RWPE1 (cell line): ENCODE data around the gene CUL7.
A peak's percentile ranks its signal among the peaks of the same experiment; 100 is the strongest.

Experiments
- CTCF ChIA-PET: fragments of 350-600 bp; sonication (Branson Sonifier 250); formaldehyde crosslinking; extraction: SDS; loops from one replicate; lab custom pipeline; 2021; lab: Yijun Ruan, JAX
- POLR2A ChIA-PET: fragments of 400-600 bp; formaldehyde crosslinking; extraction: SDS; loops from one replicate; lab custom pipeline; 2020; ENCODE audit warnings: antibody characterized with exemption; ENCODE audit not compliant: low non-redundant PET; lab: Yijun Ruan, JAX
- DNase-seq: peaks from one replicate; pipeline ENCODE4 v3.0.0; 2012; ENCODE audit warnings: low spot score
- H3K27ac ChIP-seq: fragments of 450-650 bp; 2 replicates; pipeline ENCODE4 v1.5.1; 2017
- TF ChIP-seq, protein P1 (sequence below): fragments of 450-650 bp; conservative IDR thresholded peaks from 2 replicates; pipeline ENCODE4 v1.5.1; 2017; ENCODE audit warnings: low read depth, mild to moderate bottlenecking

CUL7 gene

DNA sequence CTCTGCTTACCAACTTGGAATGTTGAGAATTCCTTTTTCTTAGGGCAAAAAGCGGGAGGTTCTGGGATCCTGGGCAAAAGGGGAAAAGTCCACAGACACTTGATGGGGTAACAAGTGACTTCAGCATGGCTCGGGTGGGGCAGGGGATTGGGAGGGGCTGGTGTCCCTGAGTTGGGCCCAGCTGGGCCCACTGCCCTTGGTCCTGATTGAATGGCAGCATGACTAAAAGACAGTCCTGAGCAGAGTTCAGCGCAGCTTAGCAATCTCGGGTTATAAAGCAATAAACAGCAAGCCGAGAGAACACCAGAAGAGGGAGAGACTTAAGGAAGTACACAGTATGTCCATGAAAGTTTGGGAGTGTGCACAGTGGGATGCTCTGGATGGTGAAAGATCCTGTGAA lies 63.7 kb downstream of the CUL7 start:
- POLR2A ChIA-PET: interaction anchor here (0.5 kb wide), 1 partner anchor 13 kb away, joined by 3 read pairs; no protein-coding TSS in a partner anchor
- no peak for DNase-seq

DNA sequence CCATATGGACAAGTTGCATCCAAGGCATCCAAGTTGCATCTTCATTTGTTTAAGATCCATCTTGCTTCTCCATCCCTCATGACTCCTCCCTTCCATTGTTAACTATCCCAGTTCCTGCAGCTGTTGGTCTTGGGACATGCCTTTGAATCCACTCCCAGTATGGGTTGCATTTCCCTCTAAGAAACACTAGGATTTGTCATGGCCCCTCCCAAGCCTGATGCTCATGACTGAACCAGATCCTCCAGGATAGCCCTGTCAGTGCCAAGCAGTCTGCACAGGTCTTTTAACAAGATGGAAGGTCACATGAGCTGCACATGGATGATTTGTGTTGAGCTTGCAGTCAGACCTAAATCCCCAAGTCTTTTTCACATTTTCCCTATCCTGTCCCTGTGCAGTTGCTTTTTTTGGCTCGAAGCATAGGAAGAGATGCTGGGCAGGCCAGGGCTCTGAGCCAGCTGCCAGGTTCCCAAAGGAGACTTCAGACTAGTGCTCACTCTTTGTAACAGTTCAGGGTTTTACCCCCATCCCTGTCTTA lies 65.1 kb downstream of the CUL7 start:
- TF ChIP-seq, protein P1, sequence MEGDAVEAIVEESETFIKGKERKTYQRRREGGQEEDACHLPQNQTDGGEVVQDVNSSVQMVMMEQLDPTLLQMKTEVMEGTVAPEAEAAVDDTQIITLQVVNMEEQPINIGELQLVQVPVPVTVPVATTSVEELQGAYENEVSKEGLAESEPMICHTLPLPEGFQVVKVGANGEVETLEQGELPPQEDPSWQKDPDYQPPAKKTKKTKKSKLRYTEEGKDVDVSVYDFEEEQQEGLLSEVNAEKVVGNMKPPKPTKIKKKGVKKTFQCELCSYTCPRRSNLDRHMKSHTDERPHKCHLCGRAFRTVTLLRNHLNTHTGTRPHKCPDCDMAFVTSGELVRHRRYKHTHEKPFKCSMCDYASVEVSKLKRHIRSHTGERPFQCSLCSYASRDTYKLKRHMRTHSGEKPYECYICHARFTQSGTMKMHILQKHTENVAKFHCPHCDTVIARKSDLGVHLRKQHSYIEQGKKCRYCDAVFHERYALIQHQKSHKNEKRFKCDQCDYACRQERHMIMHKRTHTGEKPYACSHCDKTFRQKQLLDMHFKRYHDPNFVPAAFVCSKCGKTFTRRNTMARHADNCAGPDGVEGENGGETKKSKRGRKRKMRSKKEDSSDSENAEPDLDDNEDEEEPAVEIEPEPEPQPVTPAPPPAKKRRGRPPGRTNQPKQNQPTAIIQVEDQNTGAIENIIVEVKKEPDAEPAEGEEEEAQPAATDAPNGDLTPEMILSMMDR: no peak
- ChIA-PET POLR2A (no interaction called here), CTCF (no interaction called here)
- DNase-seq: no peak
- H3K27ac ChIP-seq: peak overlapping the region; percentile 15; the same call in 1 of the 2 replicates

More for the DNA sequence above, 63.7 kb downstream of the CUL7 start:
- CTCF ChIA-PET: no interaction called here
- TF ChIP-seq, protein P1: no peak
- H3K27ac ChIP-seq: no peak overlapping the region
